ENCODE measurements around the gene AADACL2.

DNA sequence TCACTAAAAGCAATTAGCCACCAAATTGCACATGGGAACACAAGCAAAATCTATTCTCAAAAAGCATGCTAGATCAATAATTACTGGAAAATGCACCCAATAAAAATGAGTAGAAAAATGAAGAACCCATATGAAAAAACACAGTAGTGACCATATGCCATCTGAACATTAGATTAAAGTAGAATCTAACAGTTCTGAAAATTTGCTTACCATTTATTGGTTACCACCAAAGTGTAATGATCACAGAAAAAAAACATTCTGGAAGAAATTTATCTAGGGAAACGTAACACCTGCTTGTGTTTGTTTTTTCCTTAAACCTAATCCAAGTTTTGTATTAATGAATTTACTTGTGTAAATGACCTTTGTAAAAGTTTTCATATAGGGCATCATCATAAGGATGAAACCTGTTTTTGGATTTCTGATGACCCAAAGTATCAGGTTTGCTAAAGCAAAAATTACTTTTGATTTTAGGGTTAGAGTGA, 42.6 kb downstream of the AADACL2 start:
- TF ChIP-seq, protein P1, sequence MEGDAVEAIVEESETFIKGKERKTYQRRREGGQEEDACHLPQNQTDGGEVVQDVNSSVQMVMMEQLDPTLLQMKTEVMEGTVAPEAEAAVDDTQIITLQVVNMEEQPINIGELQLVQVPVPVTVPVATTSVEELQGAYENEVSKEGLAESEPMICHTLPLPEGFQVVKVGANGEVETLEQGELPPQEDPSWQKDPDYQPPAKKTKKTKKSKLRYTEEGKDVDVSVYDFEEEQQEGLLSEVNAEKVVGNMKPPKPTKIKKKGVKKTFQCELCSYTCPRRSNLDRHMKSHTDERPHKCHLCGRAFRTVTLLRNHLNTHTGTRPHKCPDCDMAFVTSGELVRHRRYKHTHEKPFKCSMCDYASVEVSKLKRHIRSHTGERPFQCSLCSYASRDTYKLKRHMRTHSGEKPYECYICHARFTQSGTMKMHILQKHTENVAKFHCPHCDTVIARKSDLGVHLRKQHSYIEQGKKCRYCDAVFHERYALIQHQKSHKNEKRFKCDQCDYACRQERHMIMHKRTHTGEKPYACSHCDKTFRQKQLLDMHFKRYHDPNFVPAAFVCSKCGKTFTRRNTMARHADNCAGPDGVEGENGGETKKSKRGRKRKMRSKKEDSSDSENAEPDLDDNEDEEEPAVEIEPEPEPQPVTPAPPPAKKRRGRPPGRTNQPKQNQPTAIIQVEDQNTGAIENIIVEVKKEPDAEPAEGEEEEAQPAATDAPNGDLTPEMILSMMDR (IDR thresholded peaks at IDR 0.05) = no peak
- TF ChIP-seq POLR2A (IDR thresholded peaks at IDR 0.05) = no peak

All from uterus (tissue), 2 donors.